ENCODE data around the gene SH3RF3.

DNA sequence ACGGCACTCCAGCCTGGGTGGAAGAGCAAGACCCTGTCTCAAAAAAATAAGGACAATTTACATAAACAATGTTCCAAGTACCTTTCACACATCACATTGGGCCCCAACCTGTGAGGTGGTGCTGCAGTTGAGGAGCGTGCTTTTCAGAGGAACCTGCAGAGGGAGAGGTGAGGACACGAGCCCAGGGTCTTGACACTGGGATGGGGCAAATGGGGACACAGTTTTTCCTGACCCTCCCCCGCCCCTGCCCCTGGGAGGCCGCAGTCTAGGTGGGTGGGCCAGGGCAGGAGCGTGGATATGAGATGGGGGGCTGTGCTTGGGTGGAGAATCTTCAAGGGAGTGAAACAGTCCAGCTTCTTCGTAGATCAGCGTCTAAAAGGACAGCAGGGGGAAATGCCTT, 371.9 kb downstream of the SH3RF3 start:
- TF ChIP-seq POLR2A (IDR thresholded peaks at IDR 0.05; ENCODE audit: low read length) = no peak
- TF ChIP-seq GATA1 (IDR thresholded peaks at IDR 0.05; ENCODE audit: low read depth, low read length) = no peak
